GM19328 (cell line): ENCODE measurements around the gene ZCCHC14.

Experiments used
- ATAC-seq: cut with Tn5 transposase; IDR thresholded peaks from one replicate; pipeline ENCODE4 v1.9.1; 2021; ENCODE audit warnings: mild to moderate bottlenecking, moderate library complexity; ENCODE audit not compliant: unreplicated experiment

ZCCHC14 gene

GRCh38 chr16:87492721-87493607 is at the start of gene ZCCHC14:
Gene ZCCHC14, minus strand, starts transcription at chr16:87493024. Its CDS starts 786 bp downstream, at chr16:87492238.
- ATAC-seq: peak; percentile 77

GRCh38 chr16:87541872-87542234 is 49.0 kb upstream of the ZCCHC14 start:
- ATAC-seq: no peak

- ATAC-seq: no peak
These were observed 48.5 kb upstream of the ZCCHC14 start for GRCh38 chr16:87541147-87541871.

GRCh38 chr16:87540897-87541146 is 48.0 kb upstream of the ZCCHC14 start:
- ATAC-seq: no peak

GRCh38 chr16:87540072-87540896 is 47.5 kb upstream of the ZCCHC14 start:
- no peak for ATAC-seq

GRCh38 chr16:87539113-87539512 is 46.3 kb upstream of the ZCCHC14 start:
- ATAC-seq: no peak

- no peak for ATAC-seq
These were observed 45.8 kb upstream of the ZCCHC14 start for GRCh38 chr16:87538594-87538993.

- ATAC-seq: no peak
These were observed 45.3 kb upstream of the ZCCHC14 start for GRCh38 chr16:87538160-87538559.

GRCh38 chr16:87536795-87537142 is 43.9 kb upstream of the ZCCHC14 start:
- ATAC-seq: no peak

GRCh38 chr16:87535855-87536794 is 43.3 kb upstream of the ZCCHC14 start:
- ATAC-seq: no peak

- ATAC-seq: no peak
These were observed 42.6 kb upstream of the ZCCHC14 start for GRCh38 chr16:87535457-87535854.

- ATAC-seq: no peak
These were observed 41.9 kb upstream of the ZCCHC14 start for GRCh38 chr16:87534751-87535150.

GRCh38 chr16:87534030-87534653 is 41.3 kb upstream of the ZCCHC14 start:
- no peak for ATAC-seq

GRCh38 chr16:87533061-87533460 is 40.2 kb upstream of the ZCCHC14 start:
- ATAC-seq: no peak

- ATAC-seq: no peak
These were observed 38.6 kb upstream of the ZCCHC14 start for GRCh38 chr16:87531418-87531817.

GRCh38 chr16:87528690-87529579 is 36.1 kb upstream of the ZCCHC14 start:
- no peak for ATAC-seq

- ATAC-seq: no peak
These were observed 34.4 kb upstream of the ZCCHC14 start for GRCh38 chr16:87527055-87527724.

- no peak for ATAC-seq
These were observed 33.6 kb upstream of the ZCCHC14 start for GRCh38 chr16:87526238-87526947.
